ENCODE measurements around the gene PIK3C3.

PIK3C3 gene

DNA sequence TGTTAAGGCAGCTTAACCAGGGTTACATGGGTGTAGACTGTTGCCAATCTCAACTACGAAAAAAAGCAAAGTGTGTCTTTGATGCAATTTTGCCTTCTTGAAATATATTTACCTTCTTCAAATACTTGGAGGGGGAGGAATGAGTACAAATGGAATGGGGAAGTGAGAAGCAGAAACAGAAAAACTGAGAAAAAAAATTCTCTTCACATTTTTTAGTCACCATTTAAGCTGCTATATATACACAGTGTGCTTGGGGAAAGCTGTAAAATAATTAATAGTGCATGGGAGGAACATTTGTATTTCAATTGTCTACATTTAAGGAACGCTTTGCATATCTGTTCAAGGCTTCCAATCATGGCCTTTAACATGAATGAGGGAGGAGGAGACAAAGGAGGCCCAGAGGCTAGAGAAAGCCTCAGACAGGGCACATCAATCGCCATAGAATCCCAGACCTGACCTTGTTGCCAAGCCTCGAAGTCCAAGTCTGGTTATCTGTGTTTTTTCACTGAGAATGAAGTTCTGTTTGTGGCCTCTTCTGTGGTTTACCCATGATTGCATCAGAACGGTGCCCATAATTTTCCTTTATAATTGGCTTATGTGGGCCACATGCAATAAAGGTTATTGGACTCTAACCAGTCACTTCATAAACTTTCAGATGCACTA lies 158.6 kb downstream of the PIK3C3 start:
- TF ChIP-seq CEBPB (IDR thresholded peaks at IDR 0.05) (0 out of 2 replicates have a peak, but pooled peaks have one; percentile 16), FOXM1 (IDR thresholded peaks at IDR 0.05; ENCODE audit: borderline replicate concordance, low read depth) (no peak)

DNA sequence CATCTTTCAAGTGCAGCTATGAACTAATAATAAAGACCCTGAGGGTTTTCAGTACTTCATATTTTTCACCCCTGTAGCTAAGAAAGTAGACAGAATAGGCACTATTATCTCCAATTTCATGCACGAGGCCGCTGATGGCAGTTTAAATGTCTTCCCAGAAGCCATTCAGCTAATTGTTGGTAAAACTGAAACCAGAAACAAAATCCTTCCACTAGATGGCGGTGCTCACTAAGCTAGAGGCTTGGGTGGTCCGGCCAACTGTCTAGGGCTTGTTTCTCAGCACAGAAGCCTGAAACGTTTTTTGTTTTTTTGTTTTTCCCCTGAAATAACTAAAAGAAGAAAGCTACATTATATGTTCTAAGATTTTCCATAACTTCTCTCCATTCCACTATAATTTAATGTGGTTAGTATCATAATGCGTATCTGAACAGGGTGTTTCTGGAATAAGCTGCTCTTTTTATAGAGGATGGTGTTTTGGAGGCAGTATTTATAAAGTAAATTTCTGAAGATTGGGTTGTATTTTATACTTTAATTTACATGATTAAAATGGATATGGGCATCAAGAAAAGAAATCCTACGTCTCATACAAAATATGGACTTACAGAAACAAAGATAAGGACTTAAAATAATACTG lies 159.4 kb downstream of the PIK3C3 start:
- TF ChIP-seq CREB1 (IDR thresholded peaks at IDR 0.05; ENCODE audit: low read depth), result no peak
- peak; percentile 92 for TF ChIP-seq RAD21 (IDR thresholded peaks at IDR 0.05; ENCODE audit: low read depth)
- no peak for TF ChIP-seq NFIC (IDR thresholded peaks at IDR 0.05)
- TF ChIP-seq, protein P1, sequence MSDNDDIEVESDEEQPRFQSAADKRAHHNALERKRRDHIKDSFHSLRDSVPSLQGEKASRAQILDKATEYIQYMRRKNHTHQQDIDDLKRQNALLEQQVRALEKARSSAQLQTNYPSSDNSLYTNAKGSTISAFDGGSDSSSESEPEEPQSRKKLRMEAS (IDR thresholded peaks at IDR 0.05), result no peak
- peak; percentile 74; the same call in 1 of the 2 replicates for TF ChIP-seq TEAD4 (IDR thresholded peaks at IDR 0.05)

DNA sequence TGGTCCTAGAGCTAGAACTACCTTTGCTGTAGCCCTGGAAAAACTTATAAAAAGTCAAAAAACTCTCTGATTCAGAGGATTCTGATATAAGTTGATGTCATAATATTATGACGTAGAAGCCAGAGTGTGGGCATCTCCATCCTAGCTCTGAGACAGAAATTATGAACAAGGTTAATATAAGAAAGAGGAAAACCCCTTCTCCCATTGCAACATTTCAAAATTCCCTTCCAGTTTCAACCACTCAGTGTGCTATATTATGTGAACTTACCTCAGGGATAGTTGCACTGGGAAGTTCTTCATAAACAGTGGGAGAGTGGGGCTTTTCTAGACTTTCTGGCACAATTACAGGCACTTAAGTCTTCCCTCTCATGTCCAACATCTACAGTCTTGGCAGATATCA lies 171.6 kb downstream of the PIK3C3 start:
- TF ChIP-seq TEAD4 (IDR thresholded peaks at IDR 0.05), result no peak
- TF ChIP-seq ZBTB7A (IDR thresholded peaks at IDR 0.05; ENCODE audit: low read depth), result no peak
- TF ChIP-seq CEBPB (IDR thresholded peaks at IDR 0.05), result no peak
- TF ChIP-seq, protein P2, sequence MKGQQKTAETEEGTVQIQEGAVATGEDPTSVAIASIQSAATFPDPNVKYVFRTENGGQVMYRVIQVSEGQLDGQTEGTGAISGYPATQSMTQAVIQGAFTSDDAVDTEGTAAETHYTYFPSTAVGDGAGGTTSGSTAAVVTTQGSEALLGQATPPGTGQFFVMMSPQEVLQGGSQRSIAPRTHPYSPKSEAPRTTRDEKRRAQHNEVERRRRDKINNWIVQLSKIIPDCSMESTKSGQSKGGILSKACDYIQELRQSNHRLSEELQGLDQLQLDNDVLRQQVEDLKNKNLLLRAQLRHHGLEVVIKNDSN (IDR thresholded peaks at IDR 0.05), result no peak
- no peak for TF ChIP-seq TCF12 (IDR thresholded peaks at IDR 0.05; ENCODE audit: low read depth)
- no peak for TF ChIP-seq YY1 (IDR thresholded peaks at IDR 0.05; ENCODE audit: low read depth)
- TF ChIP-seq TAF1 (IDR thresholded peaks at IDR 0.05; ENCODE audit: low read depth), result no peak
- TF ChIP-seq EP300 (IDR thresholded peaks at IDR 0.05; ENCODE audit: borderline replicate concordance), result no peak
- no peak for TF ChIP-seq CREB1 (IDR thresholded peaks at IDR 0.05; ENCODE audit: low read depth)
- no peak for TF ChIP-seq FOXM1 (IDR thresholded peaks at IDR 0.05; ENCODE audit: borderline replicate concordance, low read depth)
- TF ChIP-seq, protein P1 (IDR thresholded peaks at IDR 0.05), result no peak

DNA sequence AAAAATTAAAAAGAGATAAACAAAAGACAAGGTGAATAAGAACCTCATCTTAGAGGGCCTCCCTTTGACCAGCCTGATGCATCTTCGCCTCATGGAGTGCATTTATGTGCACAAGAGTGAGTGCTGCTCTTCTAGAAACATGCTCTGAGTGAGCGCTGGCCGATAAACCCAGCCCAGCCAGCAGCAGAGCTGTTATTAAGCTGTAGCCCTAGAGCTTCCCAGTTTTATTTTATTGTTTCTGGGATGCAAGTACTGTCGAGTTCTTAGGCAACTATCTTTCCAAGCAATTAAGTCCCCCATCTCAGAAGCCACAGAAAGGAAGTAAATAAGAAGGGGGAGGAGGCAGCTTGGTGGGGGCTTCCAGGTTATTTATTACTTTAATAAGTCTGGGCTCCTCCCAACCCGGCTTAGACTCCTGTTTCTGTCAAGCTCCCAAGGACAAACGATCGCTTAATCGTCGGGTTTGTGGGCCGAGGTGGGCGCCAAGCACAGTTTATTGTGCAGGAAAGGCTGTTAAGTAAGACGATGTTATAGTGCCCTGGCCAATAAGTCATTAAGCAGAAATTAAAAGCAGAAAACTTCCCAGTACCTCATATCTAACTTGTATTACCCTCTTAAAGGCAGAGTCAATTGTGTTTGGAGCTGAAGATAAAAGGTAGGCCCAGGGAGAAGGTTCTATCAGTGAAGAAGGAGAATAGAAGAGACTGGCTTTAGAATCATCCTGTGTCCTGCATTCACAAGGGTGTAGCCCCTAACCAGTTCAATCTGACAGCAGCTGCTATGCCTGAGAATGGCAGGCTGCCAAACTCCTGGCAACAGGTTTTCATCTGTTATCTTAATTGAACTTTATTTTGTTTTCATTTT lies 176.3 kb downstream of the PIK3C3 start:
- TF ChIP-seq, protein P3, sequence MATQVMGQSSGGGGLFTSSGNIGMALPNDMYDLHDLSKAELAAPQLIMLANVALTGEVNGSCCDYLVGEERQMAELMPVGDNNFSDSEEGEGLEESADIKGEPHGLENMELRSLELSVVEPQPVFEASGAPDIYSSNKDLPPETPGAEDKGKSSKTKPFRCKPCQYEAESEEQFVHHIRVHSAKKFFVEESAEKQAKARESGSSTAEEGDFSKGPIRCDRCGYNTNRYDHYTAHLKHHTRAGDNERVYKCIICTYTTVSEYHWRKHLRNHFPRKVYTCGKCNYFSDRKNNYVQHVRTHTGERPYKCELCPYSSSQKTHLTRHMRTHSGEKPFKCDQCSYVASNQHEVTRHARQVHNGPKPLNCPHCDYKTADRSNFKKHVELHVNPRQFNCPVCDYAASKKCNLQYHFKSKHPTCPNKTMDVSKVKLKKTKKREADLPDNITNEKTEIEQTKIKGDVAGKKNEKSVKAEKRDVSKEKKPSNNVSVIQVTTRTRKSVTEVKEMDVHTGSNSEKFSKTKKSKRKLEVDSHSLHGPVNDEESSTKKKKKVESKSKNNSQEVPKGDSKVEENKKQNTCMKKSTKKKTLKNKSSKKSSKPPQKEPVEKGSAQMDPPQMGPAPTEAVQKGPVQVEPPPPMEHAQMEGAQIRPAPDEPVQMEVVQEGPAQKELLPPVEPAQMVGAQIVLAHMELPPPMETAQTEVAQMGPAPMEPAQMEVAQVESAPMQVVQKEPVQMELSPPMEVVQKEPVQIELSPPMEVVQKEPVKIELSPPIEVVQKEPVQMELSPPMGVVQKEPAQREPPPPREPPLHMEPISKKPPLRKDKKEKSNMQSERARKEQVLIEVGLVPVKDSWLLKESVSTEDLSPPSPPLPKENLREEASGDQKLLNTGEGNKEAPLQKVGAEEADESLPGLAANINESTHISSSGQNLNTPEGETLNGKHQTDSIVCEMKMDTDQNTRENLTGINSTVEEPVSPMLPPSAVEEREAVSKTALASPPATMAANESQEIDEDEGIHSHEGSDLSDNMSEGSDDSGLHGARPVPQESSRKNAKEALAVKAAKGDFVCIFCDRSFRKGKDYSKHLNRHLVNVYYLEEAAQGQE (IDR thresholded peaks at IDR 0.05; ENCODE audit: low read depth), result no peak
- TF ChIP-seq, protein P1 (IDR thresholded peaks at IDR 0.05), result no peak
- TF ChIP-seq CREB1 (IDR thresholded peaks at IDR 0.05; ENCODE audit: low read depth) (no peak), TCF12 (IDR thresholded peaks at IDR 0.05; ENCODE audit: low read depth) (no peak), EGR1 (IDR thresholded peaks at IDR 0.05) (no peak), CEBPB (IDR thresholded peaks at IDR 0.05) (no peak), RAD21 (IDR thresholded peaks at IDR 0.05; ENCODE audit: low read depth) (no peak), FOXM1 (IDR thresholded peaks at IDR 0.05; ENCODE audit: borderline replicate concordance, low read depth) (no peak), EP300 (IDR thresholded peaks at IDR 0.05; ENCODE audit: borderline replicate concordance) (no peak), TEAD4 (IDR thresholded peaks at IDR 0.05) (no peak), YY1 (IDR thresholded peaks at IDR 0.05; ENCODE audit: low read depth) (no peak), ZBTB7A (IDR thresholded peaks at IDR 0.05; ENCODE audit: low read depth) (no peak)
- TF ChIP-seq, protein P2 (IDR thresholded peaks at IDR 0.05), result no peak

DNA sequence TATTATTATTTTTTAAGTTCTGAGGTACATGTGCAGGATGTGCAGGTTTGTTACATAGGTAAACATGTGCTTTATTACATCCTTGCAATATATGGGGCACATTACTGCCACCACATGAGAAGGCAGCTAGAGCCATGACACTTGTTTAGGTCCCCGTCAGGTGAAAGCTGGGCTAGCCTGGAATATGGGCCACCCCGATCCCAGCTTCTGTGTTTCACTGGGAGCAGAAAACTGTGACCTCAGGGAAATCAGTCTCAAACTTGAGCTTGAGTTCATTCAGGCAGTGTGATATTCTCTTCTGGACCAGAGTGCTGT lies 176.9 kb downstream of the PIK3C3 start:
- TF ChIP-seq TCF12 (IDR thresholded peaks at IDR 0.05; ENCODE audit: low read depth) (no peak), CEBPB (IDR thresholded peaks at IDR 0.05) (no peak), EP300 (IDR thresholded peaks at IDR 0.05; ENCODE audit: borderline replicate concordance) (no peak), CREB1 (IDR thresholded peaks at IDR 0.05; ENCODE audit: low read depth) (no peak), FOXM1 (IDR thresholded peaks at IDR 0.05; ENCODE audit: borderline replicate concordance, low read depth) (no peak), ZBTB7A (IDR thresholded peaks at IDR 0.05; ENCODE audit: low read depth) (no peak)
- TF ChIP-seq, protein P2 (IDR thresholded peaks at IDR 0.05), result no peak
- TF ChIP-seq, protein P1 (IDR thresholded peaks at IDR 0.05), result no peak
